Ovary (tissue), 9 donors: ENCODE results near the gene FBXL12. TPM values are rescaled to one million over a fixed set of nuclear protein-coding genes. Genes with fewer than 3 reads are reported as not detected.
"Not testable (repeated sequence)": the region's sequence is repeated elsewhere in the genome, so short reads cannot be mapped to it uniquely, and the experiment has no call there.

Experiments
- DNase-seq, 5 donors: peaks; one replicate each; pipeline ENCODE4 v3.0.0-alpha.2; 2019 to 2020
- H3K27ac ChIP-seq, 2 donors: fragments of 200-600 bp; one replicate each; pipeline versions ENCODE4 v1.5.1 to v1.8.0; 2019 to 2022
- H3K27me3 ChIP-seq: fragments of 200-600 bp; one replicate; pipeline ENCODE4 v1.8.0; 2022
- H3K36me3 ChIP-seq: fragments of 200-600 bp; sonication (generic); one replicate; pipeline ENCODE4 v1.5.1; 2019
- H3K4me1 ChIP-seq: one replicate; pipeline ENCODE4 v1.8.1; 2013; ENCODE audit warnings: mild to moderate bottlenecking, moderate library complexity; ENCODE audit not compliant: insufficient read depth
- H3K4me3 ChIP-seq: fragments of 200-600 bp; sonication (generic); one replicate; pipeline ENCODE4 v1.5.1; 2017
- H3K9me3 ChIP-seq, 2 donors: fragments of 200-600 bp in 1 of 2; sonication (generic) in 1 of 2; one replicate each; pipeline versions ENCODE4 v1.5.1 to v1.8.1; 2013 to 2019; ENCODE audit warnings: mild to moderate bottlenecking in 1 of 2, moderate library complexity in 1 of 2
- CTCF ChIP-seq, 3 donors: fragments of 450-650 bp in 2 of 3; fragments of 200-600 bp in 1 of 3; IDR thresholded peaks; one replicate each; pipeline versions ENCODE4 v1.5.1 to v1.8.0; 2016 to 2022; ENCODE audit warnings: antibody characterized with exemption in 3 of 3, mild to moderate bottlenecking in 1 of 3
- EP300 ChIP-seq: sonication (generic); formaldehyde crosslinking; IDR thresholded peaks from one replicate; pipeline ENCODE4 v1.6.1; 2017; ENCODE audit warnings: antibody characterized with exemption
- POLR2A ChIP-seq: fragments of 450-650 bp; IDR thresholded peaks from one replicate; pipeline ENCODE4 v1.6.1; 2017; ENCODE audit warnings: antibody characterized with exemption, mild to moderate bottlenecking, moderate library complexity
- WGBS, 3 donors: extraction: QIAGEN DNeasy Blood & Tissue Kit in 1 of 3; methylation state at CpG; one replicate each; pipeline versions ENCODE4 v1.1.5 to v1.1.7; 2013 to 2017; 5-methylcytosine and 5-hydroxymethylcytosine counted together
- intact Hi-C, 4 donors: fragments of 100-400 bp; cut with DNase I; formaldehyde crosslinking; loops; one replicate each; pipeline versions ENCODE4 v1.11.0 to v1.15.1; 2022 to 2023
- polyA plus RNA-seq, 2 donors: library from polyadenylated mRNA; stranded (reverse); fragments of 200-250 nt in 1 of 2; fragments of 350-450 nt in 1 of 2; fragmentation: Illumina TruSeq in 1 of 2; extraction: RNeasy Lipid Tissue Mini Kit (QIAGEN cat#74804) in 1 of 2; gene quantifications; one replicate each; pipeline ENCODE4 v1.2.3, GENCODE V29; 2013 to 2014
- total RNA-seq, 7 donors: library from RNA; depleted of rRNA in 2 of 7; stranded (reverse); fragments of >200 nt in 2 of 7; fragmentation: NEBNext Ultra II Directional in 3 of 7; extraction: Animal tissue kit (Norgen Biotek cat#: 25700) in 3 of 7; gene quantifications; one replicate each; pipeline versions ENCODE4 v1.1.0 to v1.2.4, GENCODE V29; 2016 to 2023
- donor health status: DM: no; HTN: no; CAD: no; lungs with moderate emphysema.
- donor health status: DM: no; HTN: no; CAD: no.
- donor health status: Bipolar disorder and iron deficiency.
- donor health status: DM: yes; HTN: yes; CAD: no.
- donor health status: DM: no; HTN: no; CAD: no.
- donor health status: DM: yes; HTN: yes; CAD: no.

Gene FBXL12
- total and polyA plus RNA-seq, 9 donors, result 18.3 to 34.4 (median 25.2) TPM

- H3K27ac ChIP-seq, result peak within 1 kb of the TSS; percentile 46
- peak; percentile 83 to 88 (median 86) for DNase-seq
- H3K4me3 ChIP-seq, result peak within 1 kb of the TSS; percentile 98
- H3K36me3 ChIP-seq, result no peaks in the 10 kb centered on the region
- intact Hi-C loops, result no loop called here
- H3K9me3 ChIP-seq, result no peaks in the 10 kb centered on the region
- no peak for TF ChIP-seq CTCF (IDR thresholded peaks at IDR 0.05)
- peak; percentile 89 for TF ChIP-seq POLR2A
- no peak for TF ChIP-seq EP300
- 0 to 1% (median 0%) methylated on average over 58 to 62 of the region's 62 CpGs for WGBS, 3 donors
- no peaks in the 10 kb centered on the region for H3K27me3 ChIP-seq
- peaks cover 11% of the 10 kb centered on the region for H3K4me1 ChIP-seq
Observed at GRCh38 chr19:9827289-9828238, 8.7 kb upstream of the FBXL12 start, which contains the start of gene UBL5. UBL5 (plus strand) TSS chr19:9827918; CDS start chr19:9828338, 420 bp downstream.

- intact Hi-C loops, result no loop called here
- Histone ChIP-seq H3K27me3 (no peaks in the 10 kb centered on the region), H3K36me3 (no peaks in the 10 kb centered on the region), H3K4me1 (peaks cover 11% of the 10 kb centered on the region), H3K4me3 (no peak overlapping the region), H3K9me3 (no peaks in the 10 kb centered on the region), H3K27ac (no peak overlapping the region)
- no peak for DNase-seq
- TF ChIP-seq POLR2A (no peak), CTCF (IDR thresholded peaks at IDR 0.05) (no peak)
- WGBS, 3 donors, result 56 to 69% (median 66%) methylated on average over 5 of the region's 5 CpGs
Observed at GRCh38 chr19:9823816-9824215, 4.9 kb upstream of the FBXL12 start.

- Histone ChIP-seq H3K4me3 (peak overlapping the region; percentile 34), H3K27ac (peak overlapping the region in 1 of 2 donors; percentile 94)
- H3K9me3 ChIP-seq, H3K36me3 ChIP-seq, H3K27me3 ChIP-seq, H3K4me1 ChIP-seq, intact Hi-C loops: not testable (repeated sequence)
- WGBS, 3 donors, result 88 to 91% (median 91%) methylated on average over 8 of the region's 8 CpGs
- peak in 2 of 5 donors; percentile 43 to 56 for DNase-seq
Observed at GRCh38 chr19:9820034-9820433, 1.2 kb upstream of the FBXL12 start.

GRCh38 chr19:9819596-9819909, 674 bp upstream of the FBXL12 start:
- Histone ChIP-seq H3K9me3 (no peaks in the 10 kb centered on the region), H3K4me1 (peaks cover 1% of the 10 kb centered on the region), H3K36me3 (no peaks in the 10 kb centered on the region), H3K4me3 (peak overlapping the region; percentile 34), H3K27me3 (no peaks in the 10 kb centered on the region), H3K27ac (peak overlapping the region in 1 of 2 donors; percentile 94)
- intact Hi-C loops, result loop anchor here in 1 of 4 donors (10.0 kb wide), 1 partner anchor 495 kb away; the partner anchor contains the start of gene ZNF559
- 0 to 1% (median 0%) methylated on average over 21 of the region's 21 CpGs for WGBS, 3 donors
- no peak for DNase-seq
- TF ChIP-seq POLR2A (no peak), EP300 (no peak), CTCF (IDR thresholded peaks at IDR 0.05) (no peak)
